HepG2 (cell line): ENCODE results near the gene NDOR1. TPM values are rescaled to one million over a fixed set of nuclear protein-coding genes. Genes with fewer than 3 reads are reported as not detected.

ENCODE experiments used
- ARNT2 ChIP-seq: sonication (generic); formaldehyde crosslinking; IDR thresholded peaks from 2 replicates; pipeline ENCODE4 v1.8.0; 2022; ENCODE audit warnings: mild to moderate bottlenecking, low read depth, missing genetic modification reagents, moderate library complexity
- ASH2L ChIP-seq: fragments of 300-600, 200-600 bp; sonication (generic); IDR thresholded peaks from 2 replicates; pipeline ENCODE4 v1.7.0; 2017; ENCODE audit warnings: low read depth, mild to moderate bottlenecking, moderate library complexity, mixed read lengths, low read length; ENCODE audit not compliant: insufficient read length
- ETV5 ChIP-seq: IDR thresholded peaks from 2 replicates; pipeline ENCODE4 v1.6.1; 2018; ENCODE audit warnings: missing biosample characterization, missing genetic modification reagents, inconsistent platforms, borderline replicate concordance
- FOXC1 ChIP-seq: sonication (generic); formaldehyde crosslinking; IDR thresholded peaks from 2 replicates; pipeline ENCODE4 v1.8.0; 2022; ENCODE audit warnings: mild to moderate bottlenecking, missing genetic modification reagents, borderline replicate concordance
- FOXM1 ChIP-seq: sonication (generic); formaldehyde crosslinking; IDR thresholded peaks from 2 replicates; pipeline ENCODE4 v1.5.0; 2020; ENCODE audit warnings: missing genetic modification reagents
- GFI1 ChIP-seq: sonication (generic); formaldehyde crosslinking; IDR thresholded peaks from 2 replicates; pipeline ENCODE4 v1.5.0; 2020; ENCODE audit warnings: missing genetic modification reagents, mild to moderate bottlenecking, borderline replicate concordance
- NR1H2 ChIP-seq: sonication (generic); formaldehyde crosslinking; IDR thresholded peaks from 2 replicates; pipeline ENCODE4 v1.8.1; 2022; ENCODE audit warnings: low read depth, missing genetic modification reagents, borderline replicate concordance
- POLR2A ChIP-seq, 2 experiments: IDR thresholded peaks; 2 replicates each; pipeline ENCODE4 v1.6.1; 2011; ENCODE audit warnings: low read depth in 2 of 2, low read length in 2 of 2, mild to moderate bottlenecking in 1 of 2, moderate library complexity in 1 of 2; ENCODE audit not compliant: insufficient read depth in 1 of 2
- RBM22 ChIP-seq: fragments of 200-400 bp; formaldehyde crosslinking; optimal IDR thresholded peaks from 2 replicates; pipeline ENCODE3; 2017; ENCODE audit warnings: mild to moderate bottlenecking, low read length, moderate library complexity
- SMAD9 ChIP-seq: sonication (generic); formaldehyde crosslinking; IDR thresholded peaks from 2 replicates; pipeline ENCODE4 v1.5.1; 2020; ENCODE audit warnings: mild to moderate bottlenecking, missing genetic modification reagents
- ZIK1 ChIP-seq: sonication (generic); formaldehyde crosslinking; IDR thresholded peaks from 2 replicates; pipeline ENCODE4 v1.5.0; 2020; ENCODE audit warnings: mild to moderate bottlenecking, low read depth, missing genetic modification reagents, borderline replicate concordance
- ZNF256 ChIP-seq: sonication (generic); formaldehyde crosslinking; conservative IDR thresholded peaks from 2 replicates; pipeline ENCODE4 v1.4.0; 2020; ENCODE audit warnings: missing genetic modification reagents
- ZNF292 ChIP-seq: sonication (generic); formaldehyde crosslinking; IDR thresholded peaks from 2 replicates; pipeline ENCODE4 v1.8.1; 2022; ENCODE audit warnings: mild to moderate bottlenecking, low read depth, missing genetic modification reagents, borderline replicate concordance
- ZNF569 ChIP-seq: sonication (generic); formaldehyde crosslinking; IDR thresholded peaks from 2 replicates; pipeline ENCODE4 v1.5.0; 2020; ENCODE audit warnings: mild to moderate bottlenecking, missing genetic modification reagents, moderate library complexity, borderline replicate concordance
- ZNF761 ChIP-seq: sonication (generic); formaldehyde crosslinking; conservative IDR thresholded peaks from 2 replicates; pipeline ENCODE4 v1.4.0; 2020; ENCODE audit warnings: mild to moderate bottlenecking, missing genetic modification reagents
- polyA plus RNA-seq, 8 experiments: library from polyadenylated mRNA; depleted of rRNA in 3 of 8; stranded (reverse) in 7 of 8; unstranded in 1 of 8; fragments of >200 nt; fragmentation: Illumina TruSeq in 4 of 8; extraction: Trizol in 4 of 8; gene quantifications; 2 replicates each; pipeline versions ENCODE4 v1.2.1 to v1.2.3, GENCODE V29; 2011 to 2016; ENCODE audit warnings: low read depth in 4 of 8, missing spikeins in 1 of 8, mixed read lengths in 1 of 8; ENCODE audit not compliant: insufficient read depth in 1 of 8
- total RNA-seq, 5 experiments: library from RNA; depleted of rRNA; stranded (reverse); fragments of >200 nt; fragmentation: Illumina TruSeq; extraction: Trizol; gene quantifications; 2 replicates each; pipeline ENCODE4 v1.2.3, GENCODE V29; 2016; ENCODE audit warnings: low read depth in 1 of 5
- TF ChIP-seq, protein P1 (sequence below): sonication (generic); formaldehyde crosslinking; IDR thresholded peaks from 2 replicates; pipeline ENCODE4 v1.9.0; 2021; ENCODE audit warnings: mild to moderate bottlenecking, missing genetic modification reagents
- TF ChIP-seq, protein P2 (sequence below): sonication (generic); formaldehyde crosslinking; IDR thresholded peaks from 2 replicates; pipeline ENCODE4 v1.9.0; 2022; ENCODE audit warnings: low read depth, missing genetic modification reagents

The NDOR1 gene
- total and polyA plus RNA-seq, 2 of the 13 experiments (the other 11 are each of a cell fraction or from before 2014, with no cell fraction given), result 3.6 to 8.7 TPM

DNA sequence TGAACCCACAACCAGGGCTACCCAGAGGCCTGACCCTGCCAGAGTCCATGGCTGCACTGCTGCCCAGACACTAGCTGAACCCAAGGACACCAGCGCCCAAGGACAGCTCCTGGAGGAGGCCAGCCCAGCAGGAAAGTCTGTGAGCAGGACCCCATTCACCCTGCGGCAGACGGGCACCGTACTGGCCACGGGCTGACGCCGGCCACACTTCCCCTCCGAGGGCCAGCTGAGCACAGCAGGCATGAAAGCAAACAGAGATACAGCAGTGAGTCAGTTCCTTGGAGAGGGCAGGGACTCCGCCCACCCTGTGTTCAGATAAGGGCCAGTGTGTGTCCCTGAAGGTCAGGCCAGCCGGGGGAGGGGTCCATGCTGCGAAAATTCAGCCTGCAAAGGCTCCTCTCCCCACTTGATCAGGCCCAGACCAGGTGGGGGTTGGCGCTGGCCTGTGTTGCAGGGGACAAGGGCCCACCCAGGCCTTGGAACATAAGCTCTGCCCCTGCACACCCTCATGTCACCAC, 13.3 kb downstream of the NDOR1 start (continued):
- TF ChIP-seq, protein P1, sequence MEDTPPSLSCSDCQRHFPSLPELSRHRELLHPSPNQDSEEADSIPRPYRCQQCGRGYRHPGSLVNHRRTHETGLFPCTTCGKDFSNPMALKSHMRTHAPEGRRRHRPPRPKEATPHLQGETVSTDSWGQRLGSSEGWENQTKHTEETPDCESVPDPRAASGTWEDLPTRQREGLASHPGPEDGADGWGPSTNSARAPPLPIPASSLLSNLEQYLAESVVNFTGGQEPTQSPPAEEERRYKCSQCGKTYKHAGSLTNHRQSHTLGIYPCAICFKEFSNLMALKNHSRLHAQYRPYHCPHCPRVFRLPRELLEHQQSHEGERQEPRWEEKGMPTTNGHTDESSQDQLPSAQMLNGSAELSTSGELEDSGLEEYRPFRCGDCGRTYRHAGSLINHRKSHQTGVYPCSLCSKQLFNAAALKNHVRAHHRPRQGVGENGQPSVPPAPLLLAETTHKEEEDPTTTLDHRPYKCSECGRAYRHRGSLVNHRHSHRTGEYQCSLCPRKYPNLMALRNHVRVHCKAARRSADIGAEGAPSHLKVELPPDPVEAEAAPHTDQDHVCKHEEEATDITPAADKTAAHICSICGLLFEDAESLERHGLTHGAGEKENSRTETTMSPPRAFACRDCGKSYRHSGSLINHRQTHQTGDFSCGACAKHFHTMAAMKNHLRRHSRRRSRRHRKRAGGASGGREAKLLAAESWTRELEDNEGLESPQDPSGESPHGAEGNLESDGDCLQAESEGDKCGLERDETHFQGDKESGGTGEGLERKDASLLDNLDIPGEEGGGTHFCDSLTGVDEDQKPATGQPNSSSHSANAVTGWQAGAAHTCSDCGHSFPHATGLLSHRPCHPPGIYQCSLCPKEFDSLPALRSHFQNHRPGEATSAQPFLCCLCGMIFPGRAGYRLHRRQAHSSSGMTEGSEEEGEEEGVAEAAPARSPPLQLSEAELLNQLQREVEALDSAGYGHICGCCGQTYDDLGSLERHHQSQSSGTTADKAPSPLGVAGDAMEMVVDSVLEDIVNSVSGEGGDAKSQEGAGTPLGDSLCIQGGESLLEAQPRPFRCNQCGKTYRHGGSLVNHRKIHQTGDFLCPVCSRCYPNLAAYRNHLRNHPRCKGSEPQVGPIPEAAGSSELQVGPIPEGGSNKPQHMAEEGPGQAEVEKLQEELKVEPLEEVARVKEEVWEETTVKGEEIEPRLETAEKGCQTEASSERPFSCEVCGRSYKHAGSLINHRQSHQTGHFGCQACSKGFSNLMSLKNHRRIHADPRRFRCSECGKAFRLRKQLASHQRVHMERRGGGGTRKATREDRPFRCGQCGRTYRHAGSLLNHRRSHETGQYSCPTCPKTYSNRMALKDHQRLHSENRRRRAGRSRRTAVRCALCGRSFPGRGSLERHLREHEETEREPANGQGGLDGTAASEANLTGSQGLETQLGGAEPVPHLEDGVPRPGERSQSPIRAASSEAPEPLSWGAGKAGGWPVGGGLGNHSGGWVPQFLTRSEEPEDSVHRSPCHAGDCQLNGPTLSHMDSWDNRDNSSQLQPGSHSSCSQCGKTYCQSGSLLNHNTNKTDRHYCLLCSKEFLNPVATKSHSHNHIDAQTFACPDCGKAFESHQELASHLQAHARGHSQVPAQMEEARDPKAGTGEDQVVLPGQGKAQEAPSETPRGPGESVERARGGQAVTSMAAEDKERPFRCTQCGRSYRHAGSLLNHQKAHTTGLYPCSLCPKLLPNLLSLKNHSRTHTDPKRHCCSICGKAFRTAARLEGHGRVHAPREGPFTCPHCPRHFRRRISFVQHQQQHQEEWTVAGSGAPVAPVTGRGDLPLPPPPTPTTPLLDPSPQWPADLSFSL (CRISPR knock-in tag), result no peak
- TF ChIP-seq ZNF761 (CRISPR knock-in tag), result no peak
- no peak; the same call in 1 of the 2 replicates for TF ChIP-seq ARNT2
- no peak for TF ChIP-seq SMAD9 (CRISPR knock-in tag)
- TF ChIP-seq NR1H2 (CRISPR knock-in tag), result no peak
- TF ChIP-seq, protein P2, sequence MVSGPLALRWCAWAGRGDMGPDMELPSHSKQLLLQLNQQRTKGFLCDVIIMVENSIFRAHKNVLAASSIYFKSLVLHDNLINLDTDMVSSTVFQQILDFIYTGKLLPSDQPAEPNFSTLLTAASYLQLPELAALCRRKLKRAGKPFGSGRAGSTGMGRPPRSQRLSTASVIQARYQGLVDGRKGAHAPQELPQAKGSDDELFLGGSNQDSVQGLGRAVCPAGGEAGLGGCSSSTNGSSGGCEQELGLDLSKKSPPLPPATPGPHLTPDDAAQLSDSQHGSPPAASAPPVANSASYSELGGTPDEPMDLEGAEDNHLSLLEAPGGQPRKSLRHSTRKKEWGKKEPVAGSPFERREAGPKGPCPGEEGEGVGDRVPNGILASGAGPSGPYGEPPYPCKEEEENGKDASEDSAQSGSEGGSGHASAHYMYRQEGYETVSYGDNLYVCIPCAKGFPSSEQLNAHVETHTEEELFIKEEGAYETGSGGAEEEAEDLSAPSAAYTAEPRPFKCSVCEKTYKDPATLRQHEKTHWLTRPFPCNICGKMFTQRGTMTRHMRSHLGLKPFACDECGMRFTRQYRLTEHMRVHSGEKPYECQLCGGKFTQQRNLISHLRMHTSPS, result peak; percentile 91
- TF ChIP-seq ZIK1 (CRISPR knock-in tag), result no peak
- TF ChIP-seq FOXM1, result no peak
- peak; percentile 37; the same call in 1 of the 2 replicates for TF ChIP-seq ZNF292 (CRISPR knock-in tag)
- TF ChIP-seq ZNF256, result no peak
- TF ChIP-seq GFI1 (CRISPR knock-in tag), result no peak
- TF ChIP-seq ASH2L, result peak; percentile 19
- no peak; a peak in 1 of 4 replicates for TF ChIP-seq POLR2A (IDR thresholded peaks at IDR 0.05; ENCODE audit: insufficient read depth in 1 of 2, low read depth in 2 of 2, low read length in 2 of 2)
- TF ChIP-seq ZNF569 (CRISPR knock-in tag), result no peak
- peak; percentile 28 for TF ChIP-seq RBM22
- peak; percentile 84 for TF ChIP-seq ETV5 (CRISPR knock-in tag)
- TF ChIP-seq FOXC1 (CRISPR knock-in tag), result 0 out of 2 replicates have a peak, but pooled peaks have one; percentile 26
